HG02623 (cell line): ENCODE data around the gene SPECC1L.

Experiments
- ATAC-seq: cut with Tn5 transposase; IDR thresholded peaks from one replicate; pipeline ENCODE4 v1.9.1; 2021; ENCODE audit warnings: moderate library complexity; ENCODE audit not compliant: unreplicated experiment

Gene SPECC1L

DNA sequence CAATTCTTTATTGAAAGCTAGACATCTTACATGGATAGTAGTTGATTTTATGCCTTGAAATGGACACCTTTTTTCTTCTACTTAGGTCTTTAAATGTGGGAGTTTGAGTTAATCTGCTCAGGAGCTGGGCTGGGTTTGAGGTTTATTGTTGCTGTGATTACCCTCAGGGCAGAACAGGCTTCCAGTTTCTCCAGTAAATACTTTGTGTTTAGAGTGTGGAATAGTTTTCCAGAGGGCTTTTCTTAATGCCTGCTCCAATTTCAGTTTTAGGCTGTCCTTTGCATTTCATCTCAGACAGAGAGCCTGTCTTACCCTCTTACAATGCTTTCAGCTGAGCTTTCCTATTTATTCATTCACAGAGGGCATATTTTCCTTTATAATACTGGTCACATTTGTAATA is 86.9 kb downstream of the SPECC1L start:
- no peak for ATAC-seq

DNA sequence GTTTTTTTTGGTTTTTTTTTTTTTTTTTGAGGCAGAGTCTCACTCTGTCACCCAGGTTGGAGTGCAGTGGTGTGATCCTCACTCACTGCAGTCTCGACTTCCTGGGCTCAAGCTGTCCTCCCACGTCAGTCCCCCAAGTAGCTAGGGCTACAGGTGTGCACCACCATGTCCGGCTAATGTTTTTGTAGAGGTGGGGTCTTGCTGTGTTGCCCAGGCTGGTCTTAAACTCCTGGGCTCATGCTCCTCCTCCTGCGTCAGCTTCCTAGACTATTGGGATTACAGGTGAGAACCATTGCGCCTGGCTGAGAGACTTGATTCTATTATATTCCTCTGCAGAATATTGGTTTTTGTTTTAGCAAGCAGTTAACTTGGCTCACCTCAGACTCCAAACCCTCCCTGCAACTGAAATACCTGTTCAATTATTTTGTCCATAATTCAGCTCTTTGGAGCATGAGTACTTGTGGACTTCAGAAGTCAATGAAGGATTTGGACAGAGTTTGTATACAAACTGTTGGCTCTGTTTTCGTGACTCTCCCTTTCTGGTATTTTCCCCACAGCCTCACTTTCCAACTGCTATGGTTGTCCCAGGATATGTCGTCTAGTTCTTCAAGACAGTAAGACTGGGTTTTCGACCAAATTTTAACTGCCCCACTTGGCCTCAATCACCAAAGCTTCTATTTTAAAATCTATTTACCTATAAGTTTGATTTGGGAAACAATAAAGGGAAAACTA is 87.6 kb downstream of the SPECC1L start:
- ATAC-seq, result no peak

DNA sequence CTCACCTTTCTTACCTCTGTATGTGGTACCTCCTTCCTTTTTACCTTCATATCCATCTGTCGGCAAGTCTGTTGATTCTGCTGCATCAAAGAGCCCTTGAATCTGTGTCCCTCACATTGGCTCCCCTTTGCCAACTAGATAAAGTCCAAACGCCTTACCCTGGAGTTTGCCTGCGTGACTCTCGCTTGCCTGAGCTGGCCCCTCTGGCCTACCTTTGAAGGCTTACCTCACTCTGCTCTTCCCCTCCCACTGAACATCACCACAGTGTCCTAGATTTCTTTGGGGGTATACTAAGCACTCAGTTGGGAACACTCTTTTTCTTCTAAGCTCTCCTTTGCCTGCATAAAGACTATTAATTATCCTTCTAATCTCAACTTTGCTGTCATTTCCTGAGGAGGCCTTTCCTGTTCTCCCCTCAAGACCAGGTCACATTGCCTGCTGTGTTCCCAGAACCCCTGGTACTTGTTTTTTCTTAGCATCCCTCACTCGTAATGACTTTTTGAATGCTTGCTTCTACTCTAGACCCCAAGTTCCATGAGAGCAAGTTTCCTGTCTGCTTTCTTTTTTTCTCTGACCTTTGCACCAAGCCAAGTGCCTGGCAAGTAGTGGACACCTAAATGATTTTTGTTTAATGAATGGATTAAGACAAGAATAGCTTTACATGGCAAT is 89.0 kb downstream of the SPECC1L start:
- ATAC-seq, result no peak

DNA sequence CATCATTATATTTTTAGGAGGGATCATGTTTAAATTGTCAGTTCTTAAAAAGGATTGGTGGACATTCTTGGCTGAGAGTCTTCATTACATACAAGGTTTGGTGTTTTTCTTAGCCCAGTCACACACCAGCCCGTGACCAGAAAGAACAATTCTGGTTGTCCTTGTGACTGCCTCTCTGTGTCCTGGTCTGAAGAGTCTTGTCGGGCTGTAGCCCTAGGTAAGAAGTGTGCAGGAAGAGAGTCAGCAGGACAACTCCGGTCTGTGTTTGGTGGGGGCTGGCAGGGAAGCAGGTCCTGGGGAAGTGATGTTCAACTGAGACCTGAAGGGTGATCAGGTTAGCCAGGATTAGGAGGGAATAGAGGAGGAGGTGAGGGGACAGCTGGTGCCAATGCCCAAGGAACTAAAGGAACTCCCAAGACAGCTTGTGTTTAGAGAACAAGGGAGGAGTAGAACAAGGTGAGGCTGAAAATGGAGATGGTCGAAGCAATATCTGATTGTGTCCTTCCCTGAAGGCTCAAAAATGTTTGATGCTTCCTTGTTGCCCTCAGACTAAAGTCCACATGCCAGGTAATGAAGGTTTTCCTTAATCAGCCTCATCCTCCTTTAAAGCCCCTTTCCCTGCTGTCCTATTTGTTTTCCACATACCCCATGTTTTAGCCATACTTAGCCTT is 91.5 kb downstream of the SPECC1L start:
- ATAC-seq, result no peak

DNA sequence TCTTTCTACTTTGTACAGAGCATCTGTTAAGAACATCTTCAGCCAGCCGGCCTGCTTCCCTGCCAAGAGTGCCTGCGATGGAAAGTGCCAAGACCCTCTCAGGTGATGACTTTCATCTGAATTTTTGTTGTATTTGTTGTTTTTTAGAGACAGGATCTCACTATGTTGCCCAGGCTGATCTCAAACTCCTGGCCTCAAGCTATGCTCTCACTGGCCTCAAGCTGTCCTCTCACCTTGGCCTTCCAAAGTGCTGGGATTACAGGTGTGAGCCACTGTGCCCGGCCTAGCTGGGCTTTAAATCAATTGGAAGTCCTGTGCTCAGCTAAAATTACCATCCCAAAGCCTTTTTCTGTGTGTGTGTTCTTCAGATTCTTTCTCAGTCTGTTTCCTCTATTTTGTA is 92.6 kb downstream of the SPECC1L start:
- no peak for ATAC-seq

DNA sequence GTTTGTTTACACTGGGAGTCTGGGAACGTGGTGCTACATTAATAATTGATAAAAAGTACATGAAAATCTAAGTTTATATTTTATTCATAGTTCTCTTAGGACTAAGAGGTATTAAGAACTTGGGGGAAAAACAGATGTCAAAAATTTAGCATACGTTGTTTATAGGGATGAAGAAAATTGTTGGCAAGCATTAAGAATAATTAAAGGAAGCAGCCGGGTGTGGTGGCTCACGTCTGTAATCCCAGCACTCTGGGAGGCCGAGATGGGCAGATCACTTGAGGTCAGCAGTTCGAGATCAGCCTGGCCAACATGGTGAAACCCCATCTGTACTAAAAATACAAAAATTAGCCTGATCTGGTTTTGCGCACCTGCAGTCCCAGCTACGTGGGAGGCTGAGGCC is 96.1 kb downstream of the SPECC1L start:
- no peak for ATAC-seq

DNA sequence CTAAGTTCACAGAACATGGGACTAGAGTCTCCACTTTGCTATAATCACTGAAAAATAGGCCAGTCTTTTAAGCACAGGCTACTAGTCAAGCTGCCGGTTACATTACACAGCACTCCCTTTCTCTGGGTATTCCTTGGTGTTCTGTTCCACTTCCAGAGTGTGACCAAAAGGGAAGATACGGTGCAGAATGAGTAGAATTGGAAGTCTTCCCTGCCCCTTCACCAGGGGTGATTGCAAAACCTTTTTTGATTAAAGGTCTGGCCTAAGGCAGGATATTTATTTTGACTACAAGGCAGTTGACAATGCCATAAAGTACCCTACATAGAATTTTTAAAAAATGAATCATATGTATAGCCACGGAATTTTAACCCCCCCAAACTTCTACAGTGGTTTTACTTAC is 97.2 kb downstream of the SPECC1L start:
- no peak for ATAC-seq

DNA sequence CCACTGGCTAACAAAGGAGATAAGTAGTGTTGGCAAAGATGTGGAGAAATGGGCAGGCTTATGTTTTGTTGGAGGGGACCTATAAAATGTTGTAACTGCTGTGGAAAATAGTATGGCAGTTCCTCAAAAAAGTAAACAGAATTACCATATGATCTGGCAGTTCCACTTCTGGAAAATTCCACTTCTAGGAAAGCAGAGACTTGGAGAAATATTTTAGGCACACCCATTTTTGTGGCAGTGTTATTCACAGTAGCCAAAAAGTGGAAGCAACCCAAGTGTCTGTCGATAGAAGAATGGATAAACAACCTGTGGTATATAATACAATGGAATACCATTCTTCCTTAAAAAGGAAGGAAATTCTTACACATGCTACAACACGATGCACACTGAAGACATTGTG is 99.8 kb downstream of the SPECC1L start:
- no peak for ATAC-seq

DNA sequence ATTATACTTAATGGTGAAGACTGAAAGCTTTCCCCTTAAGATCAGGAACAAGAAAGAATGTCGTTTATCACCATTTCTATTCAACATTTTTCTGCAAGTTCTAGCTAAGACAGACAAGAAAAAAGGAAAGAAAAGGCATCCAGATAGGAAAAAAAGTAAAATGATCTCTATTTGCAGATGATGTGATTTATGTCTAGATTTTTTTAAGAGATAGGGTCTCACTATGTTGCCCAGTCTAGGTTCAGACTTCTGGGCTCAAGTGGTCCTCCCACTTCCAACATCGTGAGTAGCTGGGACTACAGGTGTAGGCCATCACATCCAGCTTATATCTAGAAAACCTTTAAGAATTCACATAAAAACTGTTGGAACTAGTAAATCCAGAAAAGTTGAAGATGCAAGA is 105.4 kb downstream of the SPECC1L start:
- no peak for ATAC-seq

DNA sequence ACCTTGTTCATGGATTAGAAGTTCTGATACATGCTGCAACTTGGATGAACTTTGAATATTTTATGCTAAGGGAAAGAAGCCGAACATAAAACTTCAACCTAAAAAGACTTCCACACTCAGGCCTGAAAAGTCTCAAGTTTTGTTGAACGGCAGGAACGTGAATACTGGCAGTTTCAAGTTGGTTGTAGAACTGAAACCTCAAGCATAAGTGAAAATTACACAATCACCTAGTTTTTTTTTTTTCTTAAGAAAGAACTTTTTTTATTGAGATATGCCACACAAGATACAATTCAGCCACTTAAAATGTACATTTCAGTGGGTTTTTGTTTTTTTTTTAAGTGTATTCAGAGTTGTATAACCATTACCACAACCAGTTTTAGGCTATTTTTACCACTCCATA is 106.0 kb downstream of the SPECC1L start:
- ATAC-seq, result no peak

DNA sequence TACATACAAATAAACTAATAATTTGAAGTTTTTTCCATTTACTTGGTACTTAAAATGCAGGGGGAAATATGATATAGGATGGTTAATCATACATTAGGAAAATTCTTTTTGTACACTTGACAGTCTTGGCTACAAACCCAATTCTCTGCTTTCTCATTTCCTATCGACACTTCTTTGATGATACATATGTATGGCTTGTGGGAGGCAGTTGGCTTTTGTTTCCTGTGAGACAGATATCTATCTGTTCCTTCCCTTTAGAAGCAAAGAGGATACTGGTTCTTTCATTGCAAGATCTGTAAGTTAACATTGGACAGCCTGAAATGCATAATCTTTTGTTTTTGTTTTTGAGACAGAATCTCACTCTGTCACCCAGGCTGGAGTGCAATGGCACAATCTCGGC is 108.9 kb downstream of the SPECC1L start:
- ATAC-seq, result no peak

DNA sequence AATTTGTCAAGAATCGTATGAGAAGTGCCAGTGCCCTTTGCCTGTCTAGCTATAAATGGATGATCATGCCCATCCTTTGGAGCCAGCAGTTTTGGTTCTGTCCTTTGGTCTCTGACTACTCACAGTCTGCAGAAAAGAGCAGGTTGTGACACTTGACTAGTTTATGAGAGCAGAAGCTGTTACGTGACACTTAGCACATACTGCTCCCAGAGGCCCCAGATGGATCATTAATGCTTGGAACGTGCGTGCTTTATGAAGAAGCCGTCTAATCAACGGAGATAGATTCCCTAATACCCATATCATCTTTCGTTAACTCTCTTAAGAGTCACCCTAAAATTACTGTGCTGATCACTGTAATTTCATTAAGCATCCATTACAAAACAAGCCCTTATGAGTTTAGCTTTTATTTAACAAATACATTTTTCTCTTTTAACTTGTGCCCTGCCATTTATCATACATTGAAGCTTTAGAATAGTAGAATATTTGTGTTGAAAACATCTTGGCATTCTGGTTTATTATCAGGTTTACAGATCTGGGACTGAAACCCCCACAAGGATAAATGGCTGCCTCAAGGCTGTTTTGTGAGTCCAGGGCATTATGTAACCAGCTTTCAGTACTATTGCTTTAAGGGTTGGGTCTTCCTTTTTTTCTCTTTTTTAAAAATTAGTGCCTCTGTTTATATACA is 109.7 kb downstream of the SPECC1L start:
- ATAC-seq, result no peak

DNA sequence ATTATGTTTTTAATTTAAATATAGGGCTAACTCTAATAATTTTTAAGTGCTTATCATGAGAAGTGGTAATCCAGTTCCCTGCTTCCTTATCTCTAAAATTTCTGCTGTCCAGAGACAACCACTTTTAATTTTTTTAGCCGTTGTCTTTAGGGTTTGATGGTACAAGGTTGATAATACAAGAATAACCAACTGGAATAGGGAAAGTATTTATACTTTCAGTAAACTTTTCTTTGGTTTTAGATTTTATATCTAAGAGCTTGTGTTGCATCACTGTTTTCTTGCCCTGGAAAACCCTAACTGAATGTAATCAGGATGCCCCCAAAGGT is 110.2 kb downstream of the SPECC1L start:
- no peak for ATAC-seq

DNA sequence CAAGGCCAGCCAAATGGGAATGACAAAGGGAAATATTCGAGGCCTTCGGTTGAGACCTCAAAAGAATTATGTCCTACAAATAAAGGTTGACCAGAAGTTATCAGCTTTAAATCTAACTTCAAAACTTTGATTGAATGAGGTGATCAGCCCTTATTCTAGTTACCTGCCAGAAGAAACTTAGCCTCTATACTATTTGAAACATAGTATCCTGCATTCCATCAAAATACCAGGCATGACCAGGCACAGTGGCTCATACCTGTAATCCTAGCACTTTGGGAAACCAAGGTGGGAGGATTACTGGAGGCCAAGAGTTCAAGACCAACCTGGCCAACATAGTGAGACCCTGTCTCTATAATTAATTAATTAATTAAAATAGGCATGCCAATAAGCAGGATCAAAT is 112.4 kb downstream of the SPECC1L start:
- no peak for ATAC-seq

DNA sequence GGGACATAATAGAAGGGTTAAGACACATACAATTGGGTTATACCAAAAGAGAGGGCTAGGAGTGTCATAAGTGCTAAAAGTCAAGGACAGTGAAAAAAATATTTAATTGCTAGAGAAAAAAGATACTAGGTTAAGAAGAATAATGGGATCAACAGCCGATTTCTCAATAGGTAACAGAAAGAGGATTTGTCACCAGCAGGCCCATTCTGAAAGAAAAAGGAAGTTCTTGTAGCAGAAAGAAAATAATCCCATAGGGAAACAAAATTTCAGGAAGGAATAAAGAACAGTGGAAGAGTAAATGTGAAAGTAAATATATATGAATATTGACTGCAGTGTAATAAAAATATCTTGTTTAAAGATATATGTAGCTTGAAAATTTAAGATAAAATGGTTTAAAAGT is 113.5 kb downstream of the SPECC1L start:
- no peak for ATAC-seq

DNA sequence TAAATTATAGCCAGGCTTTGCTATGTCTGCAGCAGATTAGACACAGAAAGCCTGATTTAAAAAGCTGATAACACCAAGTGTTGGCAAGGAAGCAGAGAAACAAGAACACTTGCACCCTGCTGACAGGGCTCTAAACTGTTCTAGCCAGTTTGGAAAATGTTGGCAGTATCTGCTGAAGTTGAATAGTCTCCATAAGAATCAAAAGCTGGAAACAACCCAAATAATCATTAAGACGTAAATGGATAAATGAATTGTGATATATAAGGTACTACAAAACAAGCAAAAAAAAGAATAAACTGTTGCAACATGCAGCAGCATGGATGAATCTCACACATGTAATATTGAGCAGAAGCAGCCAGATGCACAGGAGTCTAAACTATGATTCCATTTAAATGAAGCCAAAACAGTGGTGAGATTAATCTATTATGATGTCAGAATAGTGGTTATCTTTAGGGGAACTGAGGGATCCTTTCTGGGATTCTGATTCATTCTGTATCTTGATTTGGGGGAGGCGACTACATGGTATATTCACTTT is 116.4 kb downstream of the SPECC1L start:
- no peak for ATAC-seq

DNA sequence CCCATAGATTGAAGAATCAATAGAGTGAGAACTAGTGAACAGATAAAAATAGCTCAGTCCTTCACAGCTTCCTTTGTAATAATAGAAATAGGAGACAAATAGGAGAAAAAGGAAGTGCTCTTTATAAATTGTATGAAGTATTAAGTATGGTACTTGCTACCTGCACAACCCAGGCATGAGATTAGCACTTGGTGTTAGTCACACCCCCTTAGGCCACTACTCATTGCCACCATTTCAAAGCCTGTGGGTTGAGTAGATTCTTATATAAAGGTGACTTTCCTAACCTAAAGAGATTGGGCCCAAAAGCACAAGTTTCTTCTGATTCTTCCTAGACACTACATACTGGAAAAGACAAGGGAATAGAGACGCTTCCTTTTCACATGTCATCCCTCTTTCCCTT is 119.0 kb downstream of the SPECC1L start:
- ATAC-seq, result no peak

DNA sequence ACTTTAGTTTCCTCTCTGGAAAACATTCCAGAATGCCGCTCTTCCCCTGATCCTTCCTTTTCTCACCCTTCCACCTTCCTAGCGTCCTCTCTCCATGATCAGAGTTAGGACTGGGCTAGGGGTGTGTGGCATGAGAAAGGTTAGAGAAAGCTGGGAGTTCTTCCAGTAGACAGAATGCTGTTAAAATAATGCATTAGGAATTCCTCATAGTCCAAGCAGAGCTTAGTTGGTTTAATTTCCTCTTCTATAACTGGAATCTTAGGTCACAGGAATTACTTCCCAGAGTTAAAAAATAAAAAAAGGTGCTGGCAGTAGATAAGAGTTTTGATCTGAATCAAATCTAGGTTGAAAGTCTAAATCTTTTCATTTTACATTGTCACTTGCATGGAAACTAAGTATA is 119.5 kb downstream of the SPECC1L start:
- no peak for ATAC-seq

DNA sequence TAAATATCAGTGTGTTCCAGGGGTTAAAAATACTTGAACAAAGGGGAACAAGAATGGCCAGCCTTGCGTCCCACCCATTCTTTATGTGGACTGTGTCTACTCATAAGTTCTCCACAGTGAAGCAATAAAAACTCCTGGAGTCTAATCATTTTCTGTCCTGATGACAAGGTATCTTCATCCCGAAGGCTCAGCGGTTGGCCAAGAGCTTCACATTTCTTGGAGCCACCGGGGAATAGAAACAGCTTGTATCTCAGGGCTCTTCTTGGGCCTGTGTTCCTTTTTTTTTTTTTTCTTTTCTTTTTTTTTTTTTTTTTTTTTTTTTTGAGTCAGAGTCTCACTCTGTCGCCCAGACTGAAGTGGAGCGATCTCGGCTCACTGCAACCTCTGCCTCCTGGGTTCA is 119.9 kb downstream of the SPECC1L start:
- no peak for ATAC-seq

DNA sequence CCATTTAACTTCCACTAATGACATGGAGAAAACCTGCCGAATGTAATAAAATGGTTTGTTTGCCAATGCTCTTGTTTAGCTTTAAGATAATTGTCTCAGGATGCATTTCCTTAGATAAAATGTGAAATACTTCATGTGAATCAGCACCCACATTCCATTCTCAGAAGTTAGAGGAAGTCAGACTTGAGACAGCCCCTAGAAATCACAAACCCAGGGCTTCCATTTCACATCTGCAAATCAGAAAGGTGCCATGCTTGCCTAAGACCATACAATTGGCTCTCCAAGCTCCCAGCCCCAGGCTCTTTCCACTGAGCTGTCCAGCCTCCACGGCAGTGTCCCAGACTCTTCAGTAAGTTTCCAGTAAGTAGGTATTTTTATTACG is 121.2 kb downstream of the SPECC1L start:
- no peak for ATAC-seq

DNA sequence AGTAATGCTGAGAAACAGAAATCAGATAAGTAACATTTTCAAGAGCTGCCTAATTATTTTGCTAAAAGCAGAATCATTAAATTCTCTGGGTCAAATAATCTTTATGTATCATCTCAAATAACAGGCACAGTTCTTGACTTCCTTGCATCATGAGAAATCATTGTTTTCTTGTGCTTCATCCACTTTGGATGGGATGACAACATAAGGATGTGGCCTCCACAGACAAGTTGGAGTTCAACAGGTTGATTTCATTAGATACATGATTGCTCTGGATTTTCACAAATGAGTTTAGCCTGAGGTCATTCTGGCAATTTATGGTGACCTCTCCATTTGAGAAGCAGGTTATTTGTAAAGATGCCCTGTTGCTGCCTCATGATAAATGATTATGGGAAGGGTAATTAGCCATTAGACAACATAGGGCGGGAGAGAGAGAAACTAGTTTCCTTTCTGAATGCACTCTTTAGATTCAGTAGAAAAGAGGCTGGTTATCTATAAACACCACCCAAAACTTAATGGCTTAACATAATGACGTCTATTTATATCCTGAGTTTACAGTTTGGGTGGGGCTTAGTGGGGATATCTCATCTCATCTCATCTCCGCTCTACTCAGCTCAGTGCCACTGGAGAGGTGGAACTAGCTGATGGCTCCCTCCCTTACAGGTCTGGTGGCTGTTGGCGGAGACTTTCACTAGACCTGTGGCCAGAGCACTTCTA is 121.7 kb downstream of the SPECC1L start:
- no peak for ATAC-seq
